GM18909 (cell line): Measurements from ENCODE around the gene UQCRH.
A peak's percentile ranks its signal among the peaks of the same experiment; 100 is the strongest.

Source experiments
- ATAC-seq: cut with Tn5 transposase; IDR thresholded peaks from one replicate; pipeline ENCODE4 v1.9.1; 2021; ENCODE audit warnings: mild to moderate bottlenecking; ENCODE audit not compliant: unreplicated experiment, poor library complexity

UQCRH gene

GRCh38 chr1:46303038-46303871, at the start of gene UQCRH, which contains the start of gene LRRC41:
Gene UQCRH, plus strand, starts transcription at chr1:46303698. Its CDS starts 69 bp downstream, at chr1:46303767.
Gene LRRC41, minus strand, starts transcription at chr1:46303616. Its CDS starts 294 bp downstream, at chr1:46303322.
- peak; percentile 84 for ATAC-seq

GRCh38 chr1:46254668-46255067, 48.8 kb upstream of the UQCRH start:
- no peak for ATAC-seq

- ATAC-seq = no peak
These were observed 47.0 kb upstream of the UQCRH start for GRCh38 chr1:46256523-46256922.

GRCh38 chr1:46262508-46262907, 41.0 kb upstream of the UQCRH start:
- no peak for ATAC-seq

GRCh38 chr1:46263146-46263545, 40.4 kb upstream of the UQCRH start:
- ATAC-seq = no peak

DNA sequence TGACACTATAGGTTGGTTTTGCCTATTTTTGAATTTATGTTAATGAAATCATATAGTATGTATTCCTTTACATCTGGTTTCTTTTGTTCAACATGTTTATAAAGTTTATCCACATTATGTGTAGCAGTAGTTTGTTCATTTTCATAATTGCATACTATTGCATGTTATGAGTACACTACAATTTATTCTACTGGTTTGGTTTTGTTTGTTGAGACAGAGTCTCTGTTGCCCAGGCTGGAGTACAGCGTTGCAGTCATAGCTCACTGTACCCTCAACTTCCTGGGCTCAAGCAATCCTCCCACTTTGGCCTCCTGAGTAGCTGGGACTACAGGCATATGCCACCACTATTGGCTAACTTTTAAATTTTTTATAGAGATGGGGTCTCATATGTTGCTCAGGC, 34.9 kb upstream of the UQCRH start:
- ATAC-seq = no peak

DNA sequence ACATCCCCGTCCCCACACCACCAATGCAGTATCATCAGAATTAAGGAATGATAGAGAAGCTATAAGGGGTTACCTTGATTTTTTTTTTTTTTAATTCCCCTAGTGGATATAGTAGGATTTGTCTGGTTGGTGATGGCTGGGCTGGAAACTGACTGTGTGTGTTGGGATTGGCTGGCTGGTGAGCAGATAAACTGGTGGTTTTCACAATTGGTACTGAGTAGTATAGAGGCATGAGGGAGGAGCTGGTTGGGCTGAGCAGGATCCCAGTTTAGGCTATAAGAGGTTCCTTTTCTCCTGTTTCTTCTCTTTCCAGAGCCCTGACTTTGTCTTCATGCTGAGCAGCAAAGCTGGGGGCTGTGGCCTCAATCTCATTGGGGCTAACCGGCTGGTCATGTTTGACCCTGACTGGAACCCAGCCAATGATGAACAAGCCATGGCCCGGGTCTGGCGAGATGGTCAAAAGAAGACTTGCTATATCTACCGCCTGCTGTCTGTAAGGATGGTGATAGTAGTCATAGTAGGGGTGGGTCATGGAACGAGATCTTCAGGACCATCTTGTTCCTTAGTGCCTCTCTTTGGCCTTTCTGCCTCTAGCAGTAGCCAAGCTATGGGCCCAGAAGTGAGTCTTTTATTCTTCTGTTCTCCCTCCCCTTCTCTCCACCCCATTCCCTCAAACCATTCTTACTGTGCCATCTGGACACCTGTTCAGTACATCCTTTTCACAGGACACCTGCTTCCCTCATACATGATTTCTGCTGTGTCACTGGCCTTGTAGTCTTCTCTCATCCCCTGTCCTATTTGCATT, 29.1 kb upstream of the UQCRH start:
- ATAC-seq = no peak

GRCh38 chr1:46275030-46275337, 28.5 kb upstream of the UQCRH start:
- no peak for ATAC-seq

DNA sequence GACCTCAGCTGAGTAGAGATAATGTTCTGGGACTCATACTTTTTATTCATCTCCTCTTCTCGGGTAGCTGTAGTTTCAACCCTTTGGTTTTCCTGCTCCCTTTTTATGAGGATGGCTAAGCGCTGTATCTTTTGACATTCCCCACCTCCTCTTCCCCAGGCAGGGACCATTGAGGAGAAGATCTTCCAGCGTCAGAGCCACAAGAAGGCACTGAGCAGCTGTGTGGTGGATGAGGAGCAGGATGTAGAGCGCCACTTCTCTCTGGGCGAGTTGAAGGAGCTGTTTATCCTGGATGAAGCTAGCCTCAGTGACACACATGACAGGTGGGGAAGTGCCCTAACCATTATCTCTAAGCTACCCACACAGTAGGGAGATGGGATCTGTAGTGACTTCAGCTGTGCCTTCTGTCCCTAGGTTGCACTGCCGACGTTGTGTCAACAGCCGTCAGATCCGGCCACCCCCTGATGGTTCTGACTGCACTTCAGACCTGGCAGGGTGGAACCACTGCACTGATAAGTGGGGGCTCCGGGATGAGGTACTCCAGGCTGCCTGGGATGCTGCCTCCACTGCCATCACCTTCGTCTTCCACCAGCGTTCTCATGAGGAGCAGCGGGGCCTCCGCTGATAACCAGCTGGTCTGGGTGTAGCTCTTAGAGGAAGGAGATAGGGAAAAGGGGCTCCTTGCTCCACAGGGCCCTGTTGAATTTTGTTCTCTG, 25.7 kb upstream of the UQCRH start:
- ATAC-seq = no peak

GRCh38 chr1:46278807-46279206, 24.7 kb upstream of the UQCRH start:
- ATAC-seq = no peak

DNA sequence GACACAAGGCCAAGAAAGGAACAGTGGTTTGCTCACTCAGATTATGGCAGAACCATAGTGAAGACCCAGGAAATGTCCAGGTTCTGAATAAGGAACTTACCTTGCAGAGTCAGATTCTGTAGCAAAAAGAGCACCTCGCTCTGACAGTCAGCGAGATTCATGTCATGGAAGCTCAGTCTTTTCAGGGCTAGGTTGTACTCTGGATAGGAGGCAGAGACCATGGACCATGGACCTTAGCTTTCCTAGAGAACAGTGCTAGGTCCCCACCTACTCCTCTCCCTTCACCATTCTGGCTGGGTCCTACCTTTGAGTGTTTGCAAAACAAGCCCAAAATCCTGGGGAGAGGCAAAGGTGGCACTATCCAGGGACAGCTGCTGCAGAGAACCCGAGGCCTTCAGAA, 23.4 kb upstream of the UQCRH start:
- ATAC-seq = no peak

DNA sequence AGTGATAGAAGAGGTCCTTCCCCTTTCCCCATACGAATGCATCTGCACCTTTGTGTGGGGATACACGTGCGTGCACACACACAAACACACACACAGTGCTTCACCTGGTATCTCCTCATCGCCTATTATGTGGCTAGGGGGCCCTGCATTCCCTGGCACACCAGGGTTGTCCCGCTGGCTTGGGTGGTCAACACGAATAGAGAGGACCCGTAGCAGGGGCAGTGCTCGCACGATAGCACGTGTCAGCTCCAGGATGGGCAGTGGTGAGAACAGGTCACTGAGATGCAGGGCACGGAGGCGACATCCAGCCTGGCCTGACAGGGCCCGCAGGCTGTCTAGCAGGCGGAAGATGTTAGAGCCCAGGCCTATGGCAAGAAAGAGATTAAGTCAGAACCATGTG, 22.5 kb upstream of the UQCRH start:
- ATAC-seq = no peak

GRCh38 chr1:46284058-46284457, 19.4 kb upstream of the UQCRH start:
- no peak for ATAC-seq

DNA sequence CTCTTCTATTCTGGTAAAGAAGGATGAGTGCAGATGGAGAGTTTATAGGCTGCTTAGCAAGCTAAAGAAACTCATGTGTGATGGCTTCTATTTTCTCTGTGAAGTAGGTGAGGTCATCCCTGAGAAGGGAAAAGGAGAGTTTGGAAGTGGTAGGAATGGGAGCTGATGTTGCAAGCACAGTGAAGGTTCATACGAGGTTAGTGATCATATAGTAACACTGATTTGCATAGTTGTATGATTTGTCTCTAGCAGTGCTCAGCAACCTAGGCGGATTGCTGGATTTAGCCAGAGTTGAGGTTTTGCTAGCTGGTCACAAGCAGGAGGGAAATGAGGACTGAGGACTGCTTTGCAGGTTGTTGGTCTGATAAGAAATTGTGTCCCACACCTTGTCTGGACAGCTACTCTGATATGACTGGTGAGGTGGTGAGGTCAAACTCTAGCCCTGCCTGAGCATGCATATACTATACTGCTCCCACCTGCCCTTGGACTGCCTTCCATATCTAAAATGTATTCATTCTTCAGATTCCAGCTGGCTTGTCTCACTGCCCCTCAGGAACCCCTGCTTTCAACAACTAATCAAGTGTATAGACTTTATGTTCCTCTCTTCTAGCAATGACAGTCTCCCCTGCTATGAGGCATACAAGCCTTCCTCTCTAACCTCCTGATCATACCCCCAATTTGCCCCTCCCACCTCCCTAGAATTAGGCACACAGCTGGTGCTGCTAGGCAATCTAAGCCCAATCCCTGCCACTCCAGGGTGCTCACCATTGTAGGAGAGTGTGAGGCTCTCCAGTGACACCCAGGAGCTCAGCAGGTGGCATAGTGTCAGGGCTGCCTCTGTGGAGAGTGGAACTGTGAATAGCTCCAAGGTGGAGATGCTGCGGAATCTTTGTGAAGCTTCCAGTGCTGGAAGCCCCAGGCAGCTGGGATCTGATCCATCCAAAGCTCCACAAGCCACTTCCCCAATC, 18.6 kb upstream of the UQCRH start:
- ATAC-seq = no peak

DNA sequence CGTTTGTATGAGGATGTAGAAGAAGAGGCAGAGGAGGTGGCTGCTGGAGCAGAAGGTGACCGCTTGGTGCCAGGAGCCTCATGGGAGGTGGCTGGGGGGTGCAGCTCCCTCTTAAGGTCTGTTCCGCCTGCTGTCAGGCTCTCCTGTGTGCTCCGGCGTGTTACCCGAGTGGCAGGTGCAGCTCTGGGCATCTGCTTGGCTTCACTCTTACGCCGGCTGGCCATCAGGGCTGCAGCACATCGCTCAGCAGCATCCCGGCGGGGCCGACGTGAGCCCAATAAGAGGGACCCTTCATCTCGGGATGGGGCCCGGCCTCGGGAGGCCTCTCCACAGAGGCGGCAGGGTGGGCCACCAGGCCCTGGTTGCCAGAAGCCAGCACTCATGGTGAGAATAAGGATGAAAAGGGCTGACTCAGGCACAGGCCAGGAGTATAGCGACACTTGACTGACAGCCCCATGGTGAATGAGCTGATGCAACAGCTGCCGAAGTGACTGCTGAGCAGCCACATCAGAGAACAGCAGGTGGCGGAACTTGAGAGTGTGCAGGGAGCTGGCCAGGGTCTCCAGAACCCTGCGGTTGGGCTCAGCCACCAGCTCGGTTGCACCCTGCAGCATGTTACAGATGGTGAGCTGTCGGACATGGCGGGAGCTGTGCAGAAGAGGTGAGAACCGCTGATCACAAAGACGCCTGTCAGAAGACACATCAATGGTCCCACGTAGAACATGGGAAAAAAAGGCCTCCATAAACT, 17.6 kb upstream of the UQCRH start:
- no peak for ATAC-seq

- ATAC-seq = no peak
These were observed 14.9 kb upstream of the UQCRH start for GRCh38 chr1:46288485-46289133.

DNA sequence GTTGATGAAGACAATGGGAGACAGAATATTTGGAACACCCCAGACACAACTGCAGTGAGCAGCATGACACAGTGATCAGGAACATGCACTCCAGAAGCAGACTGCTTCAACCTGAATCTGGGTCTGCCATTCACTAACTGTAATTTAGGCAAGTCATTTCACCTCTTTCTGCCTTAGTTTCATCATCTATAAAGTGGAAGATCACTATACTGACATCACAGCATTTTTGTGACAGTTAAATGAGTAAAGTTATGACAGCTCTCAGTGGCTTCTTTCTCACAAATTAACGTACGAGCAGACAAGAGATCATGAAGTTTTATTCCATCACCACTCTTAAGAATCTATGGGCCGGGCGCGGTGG, 14.4 kb upstream of the UQCRH start:
- no peak for ATAC-seq

GRCh38 chr1:46289976-46290375, 13.5 kb upstream of the UQCRH start:
- no peak for ATAC-seq

DNA sequence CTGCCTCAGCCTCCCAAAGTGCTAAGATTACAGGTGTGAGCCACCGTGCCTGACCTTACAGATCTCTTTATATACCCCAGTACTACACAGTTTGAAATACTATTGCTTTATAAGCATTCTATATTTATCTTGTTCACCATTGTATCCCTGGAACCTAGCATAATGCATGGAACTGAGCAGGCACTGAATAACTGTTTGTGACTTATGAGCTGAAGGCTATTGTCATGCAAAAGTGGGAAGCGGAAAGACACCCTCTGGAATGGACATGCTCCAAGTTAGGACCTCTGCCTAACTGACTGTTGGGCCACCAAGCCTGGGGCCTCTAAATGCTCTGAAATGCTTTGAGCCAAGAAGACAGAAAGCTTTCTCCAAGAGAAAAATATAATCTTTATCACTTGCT, 8.2 kb upstream of the UQCRH start:
- ATAC-seq = no peak
